Left renal pelvis (tissue), 4 donors: Measurements from ENCODE around the gene USP6. TPM values are rescaled to one million over a fixed set of nuclear protein-coding genes. Genes with fewer than 3 reads are reported as not detected.

Experiments used
- polyA plus RNA-seq, 4 donors: library from polyadenylated mRNA; unstranded; fragments of 120-200 nt; gene quantifications; one replicate each; pipeline ENCODE4 v1.2.1, GENCODE V29; 2013; ENCODE audit not compliant: insufficient read length in 4 of 4

The USP6 gene
- polyA plus RNA-seq, 4 donors, result 1.9 to 12.2 (median 4.0) TPM

Other genes with a start within 250 kb of the USP6 start
- 1 to 10 TPM; 1.3 to 2.8 (median 1.9) TPM for gene C17orf107, start 216.5 kb upstream of the USP6 start, polyA plus RNA-seq
- 1 to 10 TPM; 1.4 to 2.0 (median 1.7) TPM for gene CHRNE, start 212.9 kb upstream of the USP6 start, polyA plus RNA-seq
- gene GP1BA, start 183.8 kb upstream of the USP6 start, polyA plus RNA-seq, result 1 to 10 TPM in 3 of 4 donors, under 1 TPM in 1; 0.83 to 3.4 (median 1.8) TPM
- 10 to 100 TPM; 40.5 to 90.1 (median 72.7) TPM for gene SLC25A11, start 176.0 kb upstream of the USP6 start, polyA plus RNA-seq
- gene RNF167, start 175.8 kb upstream of the USP6 start, polyA plus RNA-seq, result 100 to 1,000 TPM; 106 to 135 (median 129) TPM
- gene PFN1, start 167.5 kb upstream of the USP6 start, polyA plus RNA-seq, result 100 to 1,000 TPM; 274 to 467 (median 346) TPM
- gene ENO3, start 164.9 kb upstream of the USP6 start, polyA plus RNA-seq, result 10 to 100 TPM; 14.8 to 30.0 (median 18.8) TPM
- 100 to 1,000 TPM in 1 of 4 donors, 10 to 100 TPM in 3; 86.4 to 100 (median 92.0) TPM for gene SPAG7, start 148.2 kb upstream of the USP6 start, polyA plus RNA-seq
- gene CAMTA2, start 128.4 kb upstream of the USP6 start, polyA plus RNA-seq, result 10 to 100 TPM; 19.3 to 34.2 (median 26.6) TPM
- gene INCA1, start 118.5 kb upstream of the USP6 start, polyA plus RNA-seq, result 1 to 10 TPM; 6.9 to 9.3 (median 7.4) TPM
- 10 to 100 TPM; 69.8 to 89.3 (median 82.2) TPM for gene KIF1C, start 118.1 kb upstream of the USP6 start, polyA plus RNA-seq
- under 1 TPM; 0.05 to 0.35 (median 0.15) TPM for gene SLC52A1, start 80.6 kb upstream of the USP6 start, polyA plus RNA-seq
- gene ZFP3, start 37.6 kb upstream of the USP6 start, polyA plus RNA-seq, result 10 to 100 TPM in 3 of 4 donors, 1 to 10 TPM in 1; 9.9 to 15.8 (median 14.4) TPM
- gene ZNF232, start 4.2 kb upstream of the USP6 start, polyA plus RNA-seq, result 10 to 100 TPM; 14.2 to 41.1 (median 22.0) TPM
- gene ZNF594, start 75.8 kb downstream of the USP6 start, polyA plus RNA-seq, result 10 to 100 TPM; 14.6 to 26.3 (median 21.8) TPM
- 1 to 10 TPM; 1.4 to 2.0 (median 1.8) TPM for gene SCIMP, start 118.8 kb downstream of the USP6 start, polyA plus RNA-seq
- gene RABEP1, start 166.3 kb downstream of the USP6 start, polyA plus RNA-seq, result 10 to 100 TPM; 52.6 to 62.9 (median 62.1) TPM